GM19238 (cell line): ENCODE measurements around the gene OIP5.
"Not testable (repeated sequence)": the region's sequence is repeated elsewhere in the genome, so short reads cannot be mapped to it uniquely, and the experiment has no call there.

Experiments used
- DNase-seq: peaks from one replicate; pipeline ENCODE4 v3.0.0; 2011; ENCODE audit warnings: low spot score; ENCODE audit not compliant: insufficient read length

Gene OIP5

DNA sequence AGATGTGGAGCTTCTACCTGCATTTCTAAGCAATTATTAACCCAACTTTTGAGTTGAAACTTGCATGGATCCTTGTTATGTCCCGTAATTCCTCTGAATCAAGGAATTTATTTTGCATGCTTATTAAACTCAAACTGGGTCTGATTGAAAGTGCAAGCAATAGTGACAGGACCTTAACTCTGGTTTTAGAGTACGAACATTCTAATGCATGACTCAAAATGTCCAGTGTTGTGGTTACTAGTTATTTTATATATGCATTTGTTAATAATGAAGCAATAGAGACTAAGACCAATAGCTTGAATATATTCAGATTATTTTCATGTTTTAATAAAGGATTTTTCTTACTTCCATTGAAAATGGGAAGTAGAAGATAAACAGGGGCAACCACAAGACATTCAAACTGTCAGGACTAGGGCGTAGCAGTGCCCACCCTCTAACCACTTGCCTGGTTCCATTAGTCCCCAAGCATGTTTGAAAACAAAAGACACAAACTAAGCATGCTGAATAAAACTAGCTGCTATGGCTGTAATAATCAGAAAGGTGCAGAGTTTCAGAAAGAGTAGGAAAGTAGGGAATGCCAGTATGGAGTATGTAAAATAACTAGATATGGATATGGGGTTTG is 28.1 kb downstream of the OIP5 start:
- DNase-seq, result no peak

DNA sequence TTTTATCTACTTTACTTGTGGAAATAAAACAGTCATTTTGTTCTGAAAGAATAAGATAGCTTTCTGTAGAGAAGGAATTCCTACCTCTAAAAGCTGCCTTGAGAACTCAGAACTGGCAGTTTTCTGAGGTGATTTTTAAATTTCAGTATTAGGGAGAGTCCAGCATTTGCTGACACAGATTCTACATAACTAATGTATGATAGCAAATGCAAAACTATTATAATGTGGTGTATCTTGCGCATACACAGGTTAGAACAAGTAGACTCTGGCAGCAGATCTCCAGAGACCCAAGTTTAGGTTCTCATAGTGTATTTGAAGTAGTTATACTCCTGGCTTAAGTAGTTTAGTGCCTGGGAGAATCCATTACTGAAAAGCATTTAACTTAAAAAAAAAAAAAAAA is 30.8 kb downstream of the OIP5 start:
- DNase-seq, result no peak

DNA sequence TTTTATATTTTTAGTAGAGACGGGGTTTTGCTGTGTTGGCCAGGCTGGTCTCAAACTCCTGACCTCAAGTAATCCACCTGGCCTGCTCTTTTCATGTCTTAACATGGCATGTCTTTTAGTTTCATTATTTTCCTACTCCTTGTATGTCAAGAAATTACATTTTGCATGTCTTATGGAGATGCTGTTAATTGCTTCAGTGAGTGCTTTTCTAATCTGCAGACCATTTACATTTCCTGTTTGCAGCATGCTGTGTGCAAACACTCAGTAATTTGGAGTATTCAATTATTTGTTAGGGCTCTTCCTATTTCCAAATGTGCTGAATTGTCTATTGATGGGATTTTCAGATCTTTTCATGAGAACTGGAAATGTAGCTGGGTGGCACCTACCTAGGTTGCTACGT is 31.3 kb downstream of the OIP5 start:
- DNase-seq, result not testable (repeated sequence)

DNA sequence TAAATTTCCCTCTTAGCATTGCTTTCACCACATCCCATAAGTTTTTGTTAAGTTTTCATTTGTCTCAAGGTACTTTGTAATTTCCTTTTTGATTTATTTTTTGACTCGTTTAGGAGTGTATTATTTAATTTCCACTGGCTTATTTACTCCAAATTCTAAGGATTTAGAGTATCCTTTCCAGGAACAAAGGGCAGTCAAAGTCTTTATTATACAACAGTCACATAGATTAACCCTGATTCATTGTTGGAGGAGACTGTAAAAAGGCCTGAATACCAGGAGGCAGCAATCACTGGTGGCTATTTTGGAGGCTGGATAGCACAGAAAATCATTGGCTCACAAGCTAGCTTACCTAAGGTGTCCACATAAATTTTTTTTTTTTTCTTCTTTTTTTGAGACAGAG is 39.9 kb downstream of the OIP5 start:
- DNase-seq, result no peak

DNA sequence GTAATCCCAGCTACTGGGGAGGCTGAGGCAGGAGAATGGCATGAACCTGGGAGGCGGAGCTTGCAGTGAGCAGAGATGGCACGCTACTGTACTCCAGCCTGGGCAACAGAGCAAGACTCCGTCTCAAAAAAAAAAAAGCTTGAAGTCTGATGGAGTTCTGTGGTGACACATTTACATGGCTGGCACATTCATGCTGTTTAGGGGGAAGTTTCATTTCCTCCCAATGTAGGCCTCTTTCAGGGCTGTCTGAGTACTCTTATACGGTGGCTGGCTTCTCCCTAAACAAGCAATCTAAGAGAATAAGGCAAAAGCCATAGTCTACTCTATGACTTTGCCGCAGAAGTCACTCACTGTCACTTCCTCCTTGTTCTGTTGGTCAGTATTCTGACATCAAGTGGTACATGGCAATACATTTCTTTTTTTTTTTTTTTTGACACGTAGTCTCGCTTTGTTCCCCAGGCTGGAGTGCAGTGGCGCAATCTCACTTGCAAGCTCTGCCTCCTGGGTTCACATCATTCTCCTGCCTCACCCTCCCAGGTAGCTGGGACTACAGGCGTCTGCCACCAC is 41.2 kb downstream of the OIP5 start:
- DNase-seq, result peak; percentile 40

DNA sequence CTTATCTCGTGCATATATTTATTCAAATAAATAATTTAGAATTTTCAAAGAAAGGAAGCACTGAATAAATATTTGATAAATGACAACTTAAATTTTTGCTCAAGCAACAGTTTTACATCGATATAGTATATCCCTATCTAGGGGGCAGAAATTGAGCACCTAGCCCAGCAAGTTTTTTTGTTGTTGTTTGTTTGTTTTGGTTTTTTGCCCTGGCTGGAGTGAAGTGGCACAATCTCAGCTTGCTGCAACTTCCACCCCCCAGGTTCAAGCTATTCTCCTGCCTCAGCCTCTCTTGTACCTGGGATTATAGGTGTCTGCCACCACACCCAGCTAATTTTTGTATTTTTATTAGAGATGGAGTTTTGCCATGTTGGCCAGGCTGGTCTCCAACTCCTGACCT is 42.4 kb downstream of the OIP5 start:
- no peak for DNase-seq

DNA sequence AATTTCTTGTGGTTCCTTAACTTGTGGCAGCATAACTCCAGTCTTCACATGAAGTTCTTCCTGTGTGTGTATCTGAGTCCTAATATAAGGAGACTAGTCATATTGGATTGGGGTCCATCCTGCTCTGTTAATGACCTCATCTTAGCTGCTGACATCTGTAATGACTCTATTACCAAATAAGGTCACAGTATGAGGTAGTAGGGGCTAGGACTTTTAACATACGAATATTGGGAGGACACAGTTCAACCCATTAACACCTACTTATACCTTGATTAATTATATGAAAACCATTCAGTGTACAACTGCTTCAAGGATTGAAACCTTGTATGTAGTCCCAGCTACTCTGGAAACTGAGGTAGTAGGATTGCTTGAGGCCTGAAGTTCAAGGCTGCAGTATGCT is 43.9 kb downstream of the OIP5 start:
- no peak for DNase-seq

DNA sequence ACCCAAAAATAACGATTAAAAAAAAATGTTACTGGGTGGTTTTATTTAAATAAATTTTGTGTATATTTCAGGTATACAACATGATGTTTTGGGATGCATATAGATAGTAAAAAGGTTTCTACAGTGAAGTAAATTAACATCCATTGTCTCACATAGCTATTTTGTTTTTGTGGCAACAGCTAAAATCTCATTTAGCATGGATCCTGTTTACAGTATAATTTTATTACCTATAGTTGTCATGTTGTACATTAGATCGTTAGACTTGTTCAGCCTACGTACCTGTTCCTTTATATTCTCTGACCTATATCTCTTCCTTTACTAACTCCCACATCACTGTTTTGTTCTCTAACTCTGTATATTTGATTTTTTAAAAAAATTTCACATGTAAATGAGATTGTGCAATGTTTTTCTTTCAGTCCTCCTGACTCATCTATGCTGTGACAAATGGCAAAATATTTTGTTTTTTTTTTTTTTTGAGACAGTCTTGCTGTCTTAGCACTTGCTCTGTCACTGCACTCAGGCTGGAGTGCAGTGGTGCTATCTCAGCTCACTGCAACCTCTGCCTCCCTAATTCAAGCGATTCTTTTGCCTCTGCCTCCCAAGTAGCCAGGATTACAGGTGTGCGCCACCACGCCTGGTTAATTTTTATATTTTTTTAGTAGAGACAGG is 45.6 kb downstream of the OIP5 start:
- DNase-seq, result no peak

DNA sequence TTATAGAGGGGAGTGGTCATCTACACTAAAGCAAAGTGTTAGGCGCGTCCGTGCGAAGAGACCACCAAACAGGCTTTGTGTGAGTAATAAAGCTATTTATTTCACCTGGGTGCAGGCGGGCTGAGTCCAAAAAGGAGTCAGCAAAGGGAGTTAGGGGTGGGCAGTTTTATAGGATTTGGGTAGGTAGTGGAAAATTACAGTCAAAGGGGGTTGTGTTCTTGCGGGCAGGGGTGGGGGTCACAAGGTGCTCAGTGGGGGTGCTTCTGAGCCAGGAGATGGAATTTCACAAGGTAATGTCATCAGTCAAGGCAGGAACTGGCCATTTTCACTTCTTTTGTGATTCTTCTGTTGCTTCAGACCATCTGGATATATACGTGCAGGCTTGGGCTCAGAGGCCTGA is 47.1 kb downstream of the OIP5 start:
- DNase-seq, result no peak

DNA sequence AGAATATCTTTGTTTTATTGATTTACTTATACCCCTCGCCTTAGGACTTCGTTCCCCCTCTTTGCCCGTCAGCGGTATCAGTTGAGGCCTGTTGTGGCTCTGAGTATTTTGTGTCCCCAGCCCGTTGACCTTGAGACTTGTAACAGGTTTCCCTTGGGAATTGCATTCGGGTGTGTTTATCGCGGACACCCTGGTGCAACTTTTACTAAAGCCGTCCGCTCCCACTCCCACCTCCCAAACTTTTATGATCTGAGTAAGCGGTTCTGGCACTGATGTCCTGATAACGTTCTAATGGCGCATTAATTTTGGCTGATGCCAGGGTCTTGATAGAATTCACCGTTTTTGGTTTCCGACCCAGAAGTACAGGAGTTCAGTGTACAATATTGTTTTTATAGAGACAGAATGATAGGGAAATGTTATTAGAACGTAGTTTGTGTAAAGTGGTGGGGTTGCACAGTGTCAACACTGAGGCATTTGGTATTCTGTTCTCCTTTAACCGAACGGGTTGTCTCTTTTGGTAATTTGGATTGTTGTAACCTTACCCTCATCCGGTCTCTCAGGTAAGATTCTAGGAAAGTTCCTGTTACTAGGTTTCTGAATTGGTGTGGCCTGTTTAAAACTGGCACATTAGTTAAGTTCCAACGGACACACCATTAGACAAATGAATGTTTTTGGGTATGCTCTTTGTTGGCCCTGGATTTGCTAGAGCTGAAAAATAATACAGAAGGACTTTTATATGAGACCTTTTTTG is 47.8 kb downstream of the OIP5 start:
- DNase-seq, result no peak

DNA sequence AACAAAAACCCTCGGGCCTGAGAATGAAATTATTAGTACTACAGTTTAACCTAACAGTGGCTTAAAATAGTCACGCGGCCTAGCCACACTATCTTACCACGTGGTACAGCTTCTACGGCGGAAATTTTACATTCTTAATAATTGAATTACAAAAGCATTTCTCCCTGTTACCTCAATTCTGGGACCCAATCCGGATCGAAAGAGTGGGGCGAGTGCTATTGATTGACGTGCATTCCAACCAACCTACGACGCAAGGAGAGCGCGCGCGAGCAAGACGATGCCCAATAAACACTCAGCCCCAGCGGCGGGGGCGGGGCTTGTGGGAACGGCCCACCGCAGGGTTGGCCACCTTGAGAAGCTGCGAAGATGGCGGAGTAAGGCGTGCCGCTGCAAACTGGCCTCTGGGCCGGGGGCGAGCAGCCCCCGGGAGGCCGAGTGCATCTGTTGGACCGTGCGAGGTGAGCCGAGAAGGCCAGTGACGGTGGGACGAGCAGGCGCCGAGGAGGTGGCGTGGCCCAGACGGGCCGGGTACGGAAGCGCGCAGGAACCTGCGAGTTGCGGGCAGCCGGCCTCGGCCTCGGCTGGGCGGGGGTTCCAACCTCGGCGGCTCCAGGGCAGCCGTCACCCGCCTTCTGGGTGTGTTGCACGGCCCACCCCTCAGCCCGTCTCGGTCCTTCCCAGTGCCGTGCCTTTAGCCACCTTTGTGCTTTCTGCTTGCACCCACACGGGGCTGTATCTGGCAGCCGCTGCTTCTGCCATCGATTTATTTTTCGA is 48.6 kb downstream of the OIP5 start:
- DNase-seq, result peak; percentile 94

DNA sequence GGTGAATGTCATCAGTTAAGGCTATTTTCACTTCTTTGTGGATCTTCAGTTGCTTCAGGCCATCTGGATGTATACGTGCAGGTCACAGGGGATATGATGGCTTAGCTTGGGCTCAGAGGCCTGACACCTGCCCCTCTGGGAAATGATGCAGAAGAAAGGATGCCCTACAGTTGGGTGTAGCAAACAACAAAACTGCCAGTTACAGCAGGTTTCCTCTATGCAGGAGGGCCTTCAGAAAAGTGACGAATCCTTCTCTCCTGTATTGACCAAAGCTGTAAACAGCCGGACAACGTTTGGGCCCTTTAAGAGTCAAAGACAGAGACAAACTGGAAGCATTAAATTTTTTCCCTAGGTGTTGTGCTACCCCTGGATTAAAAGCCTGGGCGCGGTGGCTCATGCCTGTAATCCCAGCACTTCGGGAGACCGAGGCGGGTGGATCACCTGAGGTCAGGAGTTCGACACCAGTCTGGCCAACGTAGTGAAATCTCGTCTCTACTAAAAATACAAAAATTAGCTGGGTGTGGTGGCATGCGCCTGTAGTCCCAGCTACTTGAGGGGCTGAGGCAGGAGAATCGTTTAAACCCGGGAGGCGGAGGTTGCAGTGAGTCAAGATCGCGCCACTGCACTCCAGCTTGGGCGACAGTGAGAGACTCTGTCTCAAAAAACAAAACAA is 49.3 kb downstream of the OIP5 start:
- DNase-seq, result not testable (repeated sequence)

DNA sequence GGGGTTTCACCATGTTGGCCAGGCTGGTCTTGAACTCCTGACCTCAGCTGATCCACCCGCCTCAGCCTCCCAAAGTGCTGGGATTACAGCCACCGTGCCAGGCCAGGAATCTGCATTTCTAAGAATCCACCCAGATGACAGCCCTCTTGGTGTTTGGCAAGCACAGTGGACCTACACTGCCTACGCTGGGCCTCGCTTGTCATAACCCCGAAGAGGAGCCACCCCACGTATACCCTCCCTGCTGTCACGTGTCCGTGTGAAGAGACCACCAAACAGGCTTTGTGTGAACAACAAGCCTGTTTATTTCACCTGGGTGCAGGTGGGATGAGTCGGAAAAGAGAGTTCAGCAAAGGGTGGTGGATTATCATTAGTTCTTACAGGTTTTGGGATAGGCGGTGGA is 50.0 kb downstream of the OIP5 start:
- not testable (repeated sequence) for DNase-seq

DNA sequence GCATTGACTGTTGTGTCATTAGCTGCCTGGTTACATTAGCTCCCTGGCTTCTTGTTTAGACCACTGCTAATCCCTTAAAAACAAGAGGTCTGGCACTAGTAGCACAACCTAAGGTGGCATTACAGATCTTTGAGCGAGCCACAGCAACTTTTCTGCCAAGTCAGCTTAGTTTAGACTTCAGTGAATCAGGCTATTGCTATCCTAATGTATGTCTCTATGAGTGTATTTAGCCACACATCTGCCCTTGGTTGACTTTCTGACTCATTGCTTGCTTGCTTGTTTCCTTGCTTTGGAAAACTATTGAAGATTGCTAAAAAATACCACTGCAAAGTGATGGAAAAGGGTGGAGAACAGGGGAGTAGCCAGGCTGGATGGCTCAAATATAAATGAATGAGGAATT is 51.2 kb downstream of the OIP5 start:
- no peak for DNase-seq

DNA sequence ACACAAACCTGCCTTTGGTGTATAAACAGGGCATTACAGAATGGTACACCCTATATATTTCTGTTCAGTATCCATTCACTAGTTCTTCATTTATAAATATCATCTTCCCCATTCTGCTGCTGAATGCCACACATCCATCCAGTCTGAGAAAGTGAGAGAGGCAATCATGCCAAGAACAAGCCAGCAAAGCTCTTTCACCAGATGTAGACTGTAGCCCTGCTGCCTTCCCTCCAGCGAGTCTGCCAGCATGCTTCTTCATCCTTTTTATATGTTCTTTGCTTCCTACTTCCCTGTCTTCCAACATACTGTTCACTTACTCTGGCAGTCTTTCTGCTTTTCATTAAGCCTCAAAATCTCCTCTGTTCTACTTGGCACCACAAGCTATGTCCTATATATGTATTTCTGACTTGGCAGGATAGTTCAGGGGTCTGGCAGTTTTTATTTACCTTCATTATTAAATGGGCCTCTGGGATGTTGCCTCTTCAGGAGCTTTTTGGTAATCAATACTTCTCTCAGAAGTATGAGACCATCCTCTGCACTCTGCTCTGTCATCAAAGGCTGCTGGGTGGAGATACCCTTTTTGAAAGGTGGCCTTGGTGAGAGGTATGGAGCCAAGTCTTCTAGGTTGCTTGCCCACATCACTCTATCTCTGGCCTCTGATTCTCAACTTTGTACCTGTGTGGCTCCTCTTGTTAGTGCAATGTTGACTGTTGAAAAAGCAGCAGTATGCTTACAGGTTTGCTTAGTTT is 52.7 kb downstream of the OIP5 start:
- DNase-seq, result no peak

DNA sequence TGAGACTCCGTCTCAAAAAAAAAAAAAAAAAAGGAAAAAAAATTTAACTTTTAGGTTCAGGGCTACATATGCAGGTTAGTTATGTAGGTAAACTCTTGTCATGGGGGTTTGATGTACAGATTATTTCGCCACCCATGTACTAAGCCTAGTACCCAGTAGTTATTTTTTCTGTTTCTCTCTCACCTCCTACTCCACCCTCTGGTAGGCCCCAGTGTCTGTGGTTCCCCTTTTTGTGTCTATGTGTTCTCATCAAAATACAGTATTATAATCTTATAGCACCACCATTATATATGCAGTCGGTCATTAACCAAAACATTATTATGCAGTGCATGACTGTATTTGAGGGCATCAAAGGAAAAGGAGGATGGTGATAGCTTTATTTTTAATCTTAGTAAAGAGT is 54.1 kb downstream of the OIP5 start:
- DNase-seq, result no peak

DNA sequence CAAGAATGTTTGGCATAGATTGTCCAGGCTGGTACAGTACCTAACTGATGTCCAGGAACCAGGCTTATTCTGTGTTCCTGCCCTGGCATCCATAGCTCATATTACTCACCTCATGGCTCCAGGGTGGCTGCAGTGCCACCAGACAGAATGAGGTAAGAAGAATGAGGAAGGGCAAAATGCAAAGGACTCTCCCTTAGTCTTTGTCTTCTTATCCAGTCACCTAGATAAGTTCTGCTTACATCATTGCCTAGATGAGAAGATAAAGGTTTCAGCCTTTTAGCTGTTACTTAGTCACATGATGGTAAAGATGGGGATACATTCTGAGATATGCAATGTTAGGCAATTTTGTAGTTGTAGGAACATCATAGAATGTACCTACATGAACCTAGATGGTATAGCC is 55.6 kb downstream of the OIP5 start:
- DNase-seq, result no peak

DNA sequence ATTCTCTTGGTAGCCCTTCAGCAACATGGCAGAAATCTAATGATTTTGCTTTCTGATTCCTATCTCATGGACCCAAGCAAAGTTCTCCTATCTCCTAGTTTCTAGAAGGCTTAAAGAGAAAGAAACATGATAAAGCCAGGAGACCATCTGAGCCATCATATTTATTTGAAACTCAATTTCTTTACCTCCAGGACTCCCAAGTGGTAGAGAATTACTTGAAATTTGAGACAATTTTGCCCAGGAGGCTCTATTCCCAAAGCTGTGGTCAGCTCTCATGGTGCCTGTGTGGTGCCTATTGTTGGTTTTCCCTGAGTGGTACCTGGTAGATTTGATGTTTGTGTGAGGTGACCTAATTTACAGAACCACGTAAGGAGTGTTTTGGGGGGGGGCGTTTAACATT is 62.5 kb downstream of the OIP5 start:
- DNase-seq, result no peak

DNA sequence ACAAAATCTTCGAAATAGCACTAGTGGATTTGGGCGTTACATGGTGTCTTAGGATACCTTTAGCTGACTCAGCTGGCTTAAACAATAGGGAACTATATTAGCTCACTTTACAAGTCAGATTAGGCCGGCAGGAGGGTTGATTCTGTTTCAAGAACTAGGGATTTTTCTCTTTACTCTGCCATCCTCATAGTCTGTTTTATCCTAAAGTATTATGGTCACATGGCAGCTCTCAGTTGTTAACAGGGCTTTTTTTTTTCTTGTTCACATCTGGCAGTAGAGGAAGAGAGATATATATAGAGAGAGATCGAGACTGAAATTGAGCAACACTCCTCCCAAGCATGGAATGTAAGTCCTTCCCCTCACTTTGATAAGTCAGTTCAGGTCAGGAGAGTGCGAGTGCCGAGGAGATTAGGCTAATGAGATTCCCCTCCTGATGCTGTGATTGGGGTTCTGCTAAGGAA is 68.5 kb downstream of the OIP5 start:
- no peak for DNase-seq

DNA sequence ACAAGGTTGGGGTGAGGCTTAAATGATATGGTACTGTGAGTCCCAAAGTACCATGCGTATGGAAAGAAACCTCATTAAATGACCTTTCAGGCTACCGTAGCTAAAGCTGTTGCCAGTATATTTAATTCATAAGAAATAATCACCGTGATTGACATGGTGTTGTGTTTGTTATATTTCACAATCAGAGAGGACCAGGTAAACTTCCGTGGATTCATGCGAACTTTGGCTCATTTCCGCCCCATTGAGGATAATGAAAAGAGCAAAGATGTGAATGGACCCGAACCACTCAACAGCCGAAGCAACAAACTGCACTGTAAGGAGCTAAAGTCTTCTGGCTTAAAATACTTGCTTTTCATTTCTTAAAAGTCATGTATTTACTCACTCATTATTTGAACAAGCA is 69.8 kb downstream of the OIP5 start:
- DNase-seq, result no peak
